ENCODE measurements around the gene PEAK1.
"Not testable (repeated sequence)": the region's sequence is repeated elsewhere in the genome, so short reads cannot be mapped to it uniquely, and the experiment has no call there.

Gene PEAK1

DNA sequence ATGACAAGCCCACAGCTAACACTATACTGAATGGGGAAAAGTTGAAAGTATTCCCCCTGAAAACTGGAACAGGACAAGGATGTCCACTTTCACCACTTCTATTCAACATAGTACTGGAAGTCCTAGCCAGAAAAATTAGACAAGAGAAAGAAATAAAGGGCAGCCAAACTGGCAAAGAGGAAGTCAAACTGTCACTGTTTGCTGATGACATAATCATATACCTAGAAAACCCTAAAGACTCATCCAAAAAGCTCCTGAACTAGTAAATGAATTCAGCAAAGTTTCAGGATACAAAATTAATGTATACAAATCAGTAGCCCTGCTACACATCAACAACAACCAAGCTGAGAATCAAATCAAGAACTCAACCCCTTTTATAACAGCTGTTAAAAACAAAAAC lies 146.8 kb downstream of the PEAK1 start:
- not testable (repeated sequence) for H3K27ac ChIP-seq, H3K4me3 ChIP-seq

DNA sequence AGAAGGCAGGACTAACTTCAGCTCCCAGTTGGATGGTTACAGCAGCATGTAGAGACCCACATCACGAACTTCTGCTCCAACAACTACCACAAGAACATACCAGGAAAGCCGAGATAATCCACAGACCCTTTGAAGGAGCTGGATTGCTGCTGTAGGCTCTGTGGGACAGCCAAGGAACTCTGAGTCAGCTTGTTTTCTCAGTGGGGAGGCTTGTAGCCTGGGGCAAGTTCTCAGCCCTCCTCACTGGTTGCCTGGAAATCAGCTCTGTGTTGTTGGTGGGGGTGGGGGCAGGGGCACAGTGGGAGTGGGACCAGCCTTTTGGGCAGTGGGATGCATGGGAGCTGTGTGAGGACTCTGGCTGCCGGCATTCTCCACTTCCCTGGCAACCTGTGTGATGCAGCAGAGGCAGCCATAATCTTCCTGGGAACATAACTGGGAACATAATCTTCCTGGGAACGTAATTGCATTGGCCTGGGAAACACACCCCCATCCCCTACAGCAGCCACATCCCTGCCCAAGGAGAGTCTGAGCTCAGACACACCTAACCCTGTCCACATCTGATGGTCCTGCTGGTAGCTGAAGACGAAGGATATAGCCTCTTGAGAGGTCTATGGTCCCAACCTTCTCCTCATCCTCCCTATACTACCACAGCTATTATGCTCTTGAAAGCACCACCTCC lies 153.1 kb downstream of the PEAK1 start:
- Histone ChIP-seq H3K4me3 (no peak overlapping the region), H3K27ac (peak overlapping the region in 7 of 21 experiments; percentile 21 to 58 (median 53))

DNA sequence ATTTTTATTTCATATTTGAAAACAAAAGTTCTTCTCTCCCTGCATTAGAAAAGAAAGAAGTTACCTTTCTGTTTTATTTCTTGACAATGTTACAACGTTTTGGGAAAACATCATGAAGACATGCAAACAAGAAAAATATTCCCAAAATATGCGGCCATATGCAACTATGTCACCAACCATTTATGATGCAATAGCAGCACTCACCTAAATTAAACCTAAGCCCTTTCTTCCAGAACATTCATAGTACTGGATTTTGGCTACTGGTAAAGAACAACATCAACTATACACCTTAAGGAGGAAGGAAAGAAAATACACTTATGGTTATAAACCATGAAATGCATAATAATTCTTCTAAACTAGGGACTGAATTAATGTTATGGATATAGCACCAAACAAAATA lies 164.5 kb downstream of the PEAK1 start:
- no peak overlapping the region for H3K4me3 ChIP-seq
- no peak overlapping the region for H3K27ac ChIP-seq

DNA sequence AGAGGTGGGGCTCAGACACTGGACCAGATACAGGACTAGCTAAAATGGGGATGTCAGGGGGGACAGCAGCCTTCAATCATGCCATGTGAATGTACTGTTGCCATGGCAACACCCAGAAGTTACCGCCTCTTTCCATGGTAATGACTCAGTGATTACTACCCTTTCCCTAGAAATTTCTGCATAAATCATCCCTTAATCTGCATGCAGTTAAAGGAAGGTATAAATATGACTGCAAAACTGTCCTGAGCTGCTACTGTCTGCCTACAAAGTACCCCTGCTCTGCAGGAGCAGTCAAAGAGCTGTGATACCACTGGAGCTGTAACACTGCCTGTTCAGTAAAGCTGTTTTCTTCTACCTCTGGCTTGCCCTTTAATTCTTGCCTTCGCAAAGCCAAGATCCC lies 168.2 kb downstream of the PEAK1 start:
- no peak overlapping the region for H3K27ac ChIP-seq
- H3K4me3 ChIP-seq: no peak overlapping the region

DNA sequence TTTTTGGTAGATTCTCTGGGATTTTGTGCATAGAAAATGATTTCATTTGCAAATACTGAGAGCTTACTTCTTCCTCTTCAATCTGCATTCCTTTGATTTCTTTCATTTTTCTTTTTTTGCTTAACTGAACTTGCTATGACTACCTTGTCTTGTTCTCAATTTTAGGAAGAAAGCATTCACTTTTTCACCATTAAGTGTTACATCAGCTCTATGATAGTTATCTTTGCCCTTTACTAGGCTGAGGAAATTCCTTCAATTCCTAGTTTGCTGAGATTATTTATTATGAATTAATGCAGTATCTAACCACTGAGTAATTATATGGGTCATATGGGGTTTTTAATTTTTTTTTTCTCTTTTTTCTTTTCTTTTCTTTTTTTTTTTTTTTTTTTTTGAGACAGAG lies 172.8 kb downstream of the PEAK1 start:
- Histone ChIP-seq H3K27ac (no peak overlapping the region), H3K4me3 (no peak overlapping the region)

DNA sequence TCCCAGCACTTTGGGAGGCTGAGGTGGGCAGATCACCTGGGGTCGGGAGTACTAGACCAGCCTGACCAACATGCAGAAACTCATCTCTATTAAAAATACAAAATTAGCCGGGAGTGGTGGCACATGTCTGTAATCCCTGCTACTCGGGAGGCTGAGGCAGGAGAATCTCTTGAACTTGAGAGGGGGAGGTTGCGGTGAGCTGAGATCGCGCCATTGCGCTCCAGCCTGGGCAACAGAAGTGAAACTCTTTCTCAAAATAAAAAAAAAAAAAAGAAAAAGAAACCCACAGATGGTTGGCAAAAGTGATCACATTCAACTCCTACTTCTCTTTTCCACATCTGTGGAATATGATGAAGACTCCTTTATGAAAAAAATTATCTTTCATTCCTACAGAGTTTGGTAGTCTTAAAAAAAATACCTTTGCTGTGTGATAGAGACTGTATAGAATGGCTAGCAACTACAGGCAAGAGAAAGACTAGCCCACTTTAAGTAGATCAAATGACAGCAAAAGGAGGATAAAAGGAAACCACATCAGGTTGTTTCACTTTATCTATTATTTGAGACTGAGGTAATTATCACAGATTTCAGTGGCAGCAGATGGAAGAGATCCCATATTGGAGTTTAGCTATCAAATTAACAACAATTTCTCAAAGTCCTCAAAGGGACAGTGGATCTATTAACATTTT lies 176.0 kb downstream of the PEAK1 start:
- no peak overlapping the region for H3K27ac ChIP-seq
- no peak overlapping the region for H3K4me3 ChIP-seq

DNA sequence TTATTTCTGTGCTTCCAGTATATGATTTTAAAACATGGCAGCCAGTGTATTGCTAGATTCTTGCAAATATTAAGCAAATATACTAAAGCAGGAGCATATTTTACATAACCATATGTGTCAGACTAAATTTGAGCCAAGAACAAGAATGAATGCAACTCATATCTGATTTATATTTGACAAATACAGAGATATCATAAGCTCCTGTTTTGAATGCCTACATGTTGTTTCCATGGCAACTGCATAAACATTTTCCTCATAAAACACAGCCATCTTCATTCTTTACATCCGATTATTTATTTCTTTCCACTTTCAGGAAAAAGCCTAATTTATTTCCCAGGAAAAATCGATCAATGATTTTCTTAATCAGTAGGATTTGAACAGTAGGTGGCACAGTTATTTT lies 176.8 kb downstream of the PEAK1 start:
- no peak overlapping the region for H3K4me3 ChIP-seq
- H3K27ac ChIP-seq: no peak overlapping the region

DNA sequence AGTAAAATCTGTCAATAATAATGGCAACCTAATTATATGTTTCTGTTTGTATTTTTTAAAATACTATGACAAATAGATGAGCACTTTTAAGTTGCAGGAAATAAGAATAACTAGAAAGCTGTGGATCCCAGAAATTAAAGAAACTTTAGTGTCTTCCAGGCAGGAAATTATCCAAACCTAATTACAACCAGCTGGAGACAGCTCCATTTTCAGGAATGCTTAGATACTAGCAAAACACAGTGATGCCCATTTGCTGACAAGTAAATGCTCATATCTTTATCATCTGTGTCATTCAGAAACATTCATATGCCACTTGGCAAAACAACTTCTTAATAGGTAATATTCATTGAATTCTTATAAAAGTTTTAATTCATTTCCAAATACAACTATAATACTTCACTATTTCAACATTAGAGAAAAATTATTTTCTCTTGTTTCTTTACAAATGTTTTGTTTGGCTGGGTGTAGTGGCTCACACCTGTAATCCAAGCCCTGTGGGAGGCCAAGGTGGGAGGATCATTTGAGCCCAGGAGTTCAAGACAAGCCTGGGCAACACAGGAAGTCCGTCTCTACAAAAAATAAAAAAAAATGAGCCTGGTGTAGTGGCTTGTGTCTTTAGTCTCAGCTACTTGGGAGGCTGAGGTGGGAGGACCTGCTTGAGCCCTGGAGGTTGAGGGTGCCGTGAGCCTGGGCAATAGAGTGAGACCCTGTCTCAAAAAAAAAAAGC lies 179.9 kb downstream of the PEAK1 start:
- Histone ChIP-seq H3K27ac (no peak overlapping the region), H3K4me3 (no peak overlapping the region)

DNA sequence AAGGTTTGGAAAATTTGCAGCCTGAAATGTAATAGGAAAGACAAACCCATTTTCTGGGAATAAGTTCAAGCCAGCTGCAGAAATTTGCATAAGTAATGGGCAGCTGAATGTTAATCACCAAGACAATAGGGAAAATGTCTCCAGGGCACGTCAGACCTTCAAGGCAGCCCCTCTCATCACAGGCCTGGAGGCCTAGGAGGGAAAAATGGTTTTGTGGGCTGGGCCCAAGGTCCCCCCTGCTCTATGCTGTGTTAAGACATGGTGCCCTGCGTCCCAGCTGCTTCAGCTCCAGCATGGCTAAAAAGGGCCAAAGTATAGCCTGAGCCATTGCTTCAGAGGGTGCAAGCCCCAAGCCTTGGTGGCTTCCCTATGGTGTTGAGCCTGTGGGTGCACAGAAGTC lies 184.3 kb downstream of the PEAK1 start:
- Histone ChIP-seq H3K27ac (no peak overlapping the region), H3K4me3 (no peak overlapping the region)

DNA sequence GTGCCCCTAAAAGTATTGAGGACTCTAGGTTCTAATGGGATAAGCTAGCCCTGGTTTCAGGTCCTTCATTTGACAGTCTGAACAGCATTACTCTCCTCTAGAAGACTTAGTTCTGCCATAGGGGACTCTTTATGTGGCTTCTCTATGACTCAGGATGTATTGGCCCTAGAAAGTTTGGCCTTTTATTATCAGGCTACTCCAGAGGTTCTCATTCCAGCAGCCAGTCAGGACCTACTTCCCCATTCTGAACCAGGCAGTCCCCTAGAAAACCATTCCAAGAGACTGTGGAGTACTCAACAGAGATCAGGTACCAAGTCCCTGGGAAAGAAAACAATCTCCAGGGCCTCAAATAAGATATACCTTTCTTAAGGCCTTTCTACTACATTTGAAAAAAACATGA lies 191.1 kb downstream of the PEAK1 start:
- H3K4me3 ChIP-seq: no peak overlapping the region
- no peak overlapping the region for H3K27ac ChIP-seq

DNA sequence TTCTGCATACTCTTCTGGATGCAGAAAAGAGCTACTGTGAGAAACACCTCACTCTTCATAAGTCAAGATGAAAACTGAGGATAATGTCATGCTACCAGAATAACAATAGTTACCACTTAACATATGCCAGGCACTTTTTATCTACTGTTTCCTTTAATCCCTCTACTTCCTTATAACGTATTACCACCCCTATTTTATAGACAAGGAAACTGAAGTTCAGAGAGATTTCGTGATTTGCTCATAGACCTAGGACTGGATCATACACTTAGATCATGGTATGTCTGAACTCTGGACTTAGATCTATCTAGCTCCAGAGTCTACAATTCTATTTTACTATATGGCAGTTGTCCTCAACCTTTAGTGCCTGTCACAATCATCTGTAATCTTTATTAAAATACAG lies 193.3 kb downstream of the PEAK1 start:
- Histone ChIP-seq H3K27ac (no peak overlapping the region), H3K4me3 (no peak overlapping the region)

DNA sequence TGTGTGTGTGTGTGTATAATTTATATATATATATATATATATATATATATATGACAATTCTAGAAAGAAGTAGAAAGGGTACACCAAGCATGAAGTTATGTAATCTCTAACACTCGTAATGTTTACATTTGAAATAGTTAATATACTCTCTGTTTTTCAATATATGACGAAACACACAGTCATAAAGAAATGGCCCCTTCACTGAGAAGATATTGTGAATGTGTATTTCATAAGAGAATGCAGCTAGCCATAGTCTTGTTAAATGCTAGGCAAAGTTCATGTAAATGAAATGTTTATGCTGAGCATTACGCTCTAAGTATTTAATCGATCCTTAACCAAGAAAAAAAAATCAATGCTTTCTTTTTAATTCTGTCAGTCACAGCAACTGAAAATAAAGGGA lies 194.3 kb downstream of the PEAK1 start:
- no peak overlapping the region for H3K4me3 ChIP-seq
- H3K27ac ChIP-seq: no peak overlapping the region

DNA sequence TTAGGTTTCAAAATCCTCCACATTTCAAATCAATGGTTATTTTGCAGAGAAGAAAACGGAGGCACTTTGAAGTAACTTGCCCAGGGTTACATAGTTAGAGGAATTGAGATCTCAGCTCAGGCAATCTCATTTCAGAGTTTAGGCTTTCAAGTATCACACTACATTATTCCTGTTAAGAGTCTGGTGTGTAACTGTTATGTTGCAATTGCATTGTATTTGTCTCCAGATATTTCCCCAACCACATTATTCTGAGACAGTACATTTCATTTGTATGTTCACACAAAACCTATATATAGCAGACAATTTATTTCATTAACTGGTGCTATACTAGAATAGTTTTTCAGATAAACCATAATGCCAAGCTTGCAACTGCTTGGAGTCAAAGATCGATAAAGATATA lies 194.8 kb downstream of the PEAK1 start:
- H3K27ac ChIP-seq: peak overlapping the region in 1 of 21 experiments; percentile 3
- no peak overlapping the region for H3K4me3 ChIP-seq

DNA sequence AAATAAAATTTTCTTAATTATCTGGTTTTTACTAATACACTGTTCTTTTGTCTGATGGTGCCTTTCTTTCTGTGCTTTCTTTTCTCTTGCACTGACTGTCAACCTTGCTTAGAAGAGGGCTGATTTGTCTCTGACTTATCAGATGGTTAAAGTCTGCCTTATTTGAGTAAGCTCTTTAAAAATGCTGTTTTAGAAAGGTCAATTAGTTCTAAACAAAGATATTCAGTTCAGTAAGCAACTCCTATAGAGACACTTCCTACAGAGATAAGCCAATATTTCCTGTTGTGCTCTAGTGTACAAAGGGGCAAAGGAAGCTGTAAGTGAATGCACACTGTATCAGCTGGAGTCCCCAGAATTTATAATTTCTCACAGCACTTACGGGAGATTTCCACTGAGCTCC lies 195.6 kb downstream of the PEAK1 start:
- H3K27ac ChIP-seq: peak overlapping the region in 1 of 21 experiments; percentile 3
- no peak overlapping the region for H3K4me3 ChIP-seq

DNA sequence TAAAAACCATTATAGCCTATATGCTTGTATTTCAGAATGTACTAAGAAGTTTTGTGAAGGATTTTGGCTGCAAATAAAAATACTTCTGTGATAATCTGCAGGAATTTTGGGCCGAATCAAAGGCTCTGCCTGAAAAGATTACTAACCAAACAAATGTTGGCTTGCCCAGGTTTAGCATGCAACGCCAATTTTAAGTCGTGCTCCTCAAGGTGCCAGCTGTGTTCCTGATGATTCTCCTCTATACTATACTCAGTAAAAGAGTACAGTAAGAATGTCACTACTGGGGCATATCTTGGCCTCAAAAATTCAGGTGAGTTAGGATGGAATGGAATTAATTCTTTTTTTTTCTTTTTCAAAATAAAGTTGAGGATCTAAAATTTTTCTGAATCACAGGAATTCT lies 198.2 kb downstream of the PEAK1 start:
- H3K27ac ChIP-seq: no peak overlapping the region

DNA sequence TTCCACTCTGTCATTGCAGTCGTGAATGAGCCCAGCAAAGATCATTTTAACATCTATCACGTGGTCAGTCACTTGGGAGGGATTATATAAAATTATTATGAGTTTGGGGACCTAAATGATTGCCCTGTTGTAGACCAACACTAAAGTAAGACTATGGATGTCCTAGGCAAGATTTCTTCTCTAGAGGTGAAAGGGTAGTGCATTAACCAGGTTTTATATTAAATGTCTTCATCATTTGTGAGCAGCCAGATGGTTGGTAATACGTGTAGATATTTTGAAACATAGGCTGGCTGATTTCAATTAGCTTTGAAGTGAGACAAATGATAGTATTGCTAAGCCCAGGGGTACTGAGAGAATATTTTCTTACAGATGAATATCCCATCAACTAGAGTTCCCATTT lies 198.7 kb downstream of the PEAK1 start:
- H3K27ac ChIP-seq: no peak overlapping the region
- H3K4me3 ChIP-seq: no peak overlapping the region

More for the DNA sequence above, 198.2 kb downstream of the PEAK1 start:
- no peak overlapping the region for H3K4me3 ChIP-seq

DNA sequence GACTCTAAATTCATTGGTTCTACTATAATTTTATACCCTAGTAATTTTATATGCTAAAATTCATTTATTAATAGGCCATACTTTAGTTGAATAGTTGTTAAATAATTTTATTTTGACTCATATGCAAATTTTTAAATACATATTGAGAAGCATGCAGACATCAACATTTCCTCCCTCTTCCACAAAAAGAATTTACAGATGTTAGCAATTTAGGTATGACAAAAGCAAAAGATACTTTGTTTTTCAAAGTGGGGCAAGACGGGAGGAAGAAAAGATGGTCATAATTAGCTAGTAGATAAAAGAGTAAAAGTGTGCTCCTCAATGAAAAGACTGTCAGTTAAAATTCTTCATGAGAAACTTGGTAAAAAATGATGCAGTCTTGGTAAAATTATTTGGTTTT lies 200.1 kb downstream of the PEAK1 start:
- H3K4me3 ChIP-seq: no peak overlapping the region

DNA sequence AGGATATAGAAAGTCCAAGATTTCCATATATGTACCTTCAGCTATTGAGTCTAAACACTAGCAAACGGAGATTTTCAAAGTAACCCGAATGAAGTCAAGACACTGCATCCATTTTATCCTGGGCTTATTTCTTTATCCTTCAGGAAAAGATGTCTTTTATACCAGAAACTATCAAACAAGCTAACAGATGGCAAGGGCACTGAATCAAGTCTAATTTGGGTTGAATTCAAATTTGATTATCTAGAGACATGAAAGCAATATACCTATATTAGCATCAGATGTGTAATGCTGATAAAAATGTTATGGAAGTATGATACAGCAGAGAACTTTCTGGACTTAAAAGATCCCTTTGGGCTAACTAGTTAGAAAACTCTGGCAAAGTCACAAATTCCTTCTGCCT lies 210.7 kb downstream of the PEAK1 start:
- no peak overlapping the region for H3K4me3 ChIP-seq
- no peak overlapping the region for H3K27ac ChIP-seq

More for the DNA sequence above, 200.1 kb downstream of the PEAK1 start:
- no peak overlapping the region for H3K27ac ChIP-seq

DNA sequence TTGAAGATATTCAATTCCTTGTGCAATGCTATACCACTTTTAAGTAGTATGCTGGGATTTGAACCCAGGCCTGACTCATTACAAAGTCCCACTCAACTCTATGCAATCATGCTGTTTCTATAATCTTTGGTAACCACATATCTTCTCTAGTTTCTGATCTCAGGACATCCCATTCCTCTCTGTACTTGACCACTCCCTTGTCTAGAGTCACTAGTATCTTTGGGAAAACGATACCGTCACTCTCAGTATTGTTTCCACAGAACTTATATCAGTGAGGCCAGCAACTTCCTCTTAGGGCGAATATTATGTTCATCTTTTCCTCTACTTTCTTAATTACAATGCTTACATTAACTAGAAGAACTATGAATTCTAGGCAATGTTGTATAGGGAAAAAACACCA lies 211.7 kb downstream of the PEAK1 start:
- H3K27ac ChIP-seq: no peak overlapping the region
- no peak overlapping the region for H3K4me3 ChIP-seq

DNA sequence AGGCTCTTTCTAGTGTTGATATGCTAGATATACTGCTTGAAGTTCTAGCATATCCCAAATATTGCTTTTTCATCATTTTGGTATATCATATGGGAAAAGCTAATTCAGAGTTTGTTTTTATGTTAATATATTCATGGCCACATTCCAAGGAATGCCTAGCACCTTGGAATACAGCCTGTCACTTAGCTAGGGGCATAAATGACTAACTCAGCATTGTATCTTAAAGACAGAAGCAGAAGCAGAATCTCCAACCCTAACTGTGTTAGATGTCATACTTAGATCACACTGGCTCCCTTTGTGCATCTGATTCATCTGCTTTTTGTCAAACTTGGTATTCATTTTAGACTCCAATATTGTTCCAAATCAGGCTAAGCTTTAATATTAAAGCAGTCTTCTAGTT lies 218.2 kb downstream of the PEAK1 start:
- no peak overlapping the region for H3K4me3 ChIP-seq
- H3K27ac ChIP-seq: no peak overlapping the region

DNA sequence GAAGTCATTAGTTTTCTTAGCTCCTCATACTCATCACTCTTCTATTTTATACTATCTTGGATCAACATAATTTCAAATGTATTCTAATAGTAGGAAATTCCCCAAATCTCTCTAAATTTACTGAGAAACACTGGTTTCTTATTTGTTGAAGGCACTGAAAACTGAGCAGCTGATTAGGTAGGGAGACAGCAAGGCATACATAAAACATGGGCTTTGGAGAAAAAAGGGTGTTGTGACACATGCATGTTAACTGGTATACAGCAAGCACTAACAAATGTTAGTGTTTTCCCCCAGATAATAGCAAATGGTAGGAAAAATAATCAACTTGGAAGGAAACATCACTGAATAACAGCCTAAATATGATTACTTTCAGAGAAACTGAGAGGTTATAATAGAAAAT lies 223.5 kb downstream of the PEAK1 start:
- H3K4me3 ChIP-seq: no peak overlapping the region
- H3K27ac ChIP-seq: no peak overlapping the region
